Upper lobe of left lung (tissue), 4 donors: ENCODE measurements around the gene COX6A1.

Source experiments
- CTCF ChIP-seq, 6 experiments: fragments of 450-650 bp in 4 of 6; fragments of 200-600 bp in 2 of 6; sonication (generic) in 2 of 6; IDR thresholded peaks; one replicate each; pipeline ENCODE4 v1.5.1; 2016 to 2019; ENCODE audit warnings: antibody characterized with exemption in 6 of 6
- POLR2A ChIP-seq, 4 donors: fragments of 450-650 bp; IDR thresholded peaks; one replicate each; pipeline ENCODE4 v1.5.1; 2016 to 2017; ENCODE audit warnings: antibody characterized with exemption in 4 of 4, mild to moderate bottlenecking in 2 of 4
- POLR2AphosphoS5 ChIP-seq, 2 donors: sonication (generic); formaldehyde crosslinking; IDR thresholded peaks; one replicate each; pipeline ENCODE4 v1.5.1; 2017; ENCODE audit warnings: antibody characterized with exemption in 2 of 2

GRCh38 chr12:120469450-120470149 lies 31.7 kb downstream of the COX6A1 start, which contains the start of gene SRSF9:
- TF ChIP-seq POLR2A (IDR thresholded peaks at IDR 0.05) (peak in 3 of 4 donors; percentile 70 to 85 (median 85)), CTCF (IDR thresholded peaks at IDR 0.05) (peak; percentile 85 to 98 (median 97)), POLR2AphosphoS5 (IDR thresholded peaks at IDR 0.05) (peak; percentile 86 to 92)
